ENCODE measurements around the gene SLC22A3.
"Not testable (repeated sequence)": the region's sequence is repeated elsewhere in the genome, so short reads cannot be mapped to it uniquely, and the experiment has no call there.

SLC22A3 gene

DNA sequence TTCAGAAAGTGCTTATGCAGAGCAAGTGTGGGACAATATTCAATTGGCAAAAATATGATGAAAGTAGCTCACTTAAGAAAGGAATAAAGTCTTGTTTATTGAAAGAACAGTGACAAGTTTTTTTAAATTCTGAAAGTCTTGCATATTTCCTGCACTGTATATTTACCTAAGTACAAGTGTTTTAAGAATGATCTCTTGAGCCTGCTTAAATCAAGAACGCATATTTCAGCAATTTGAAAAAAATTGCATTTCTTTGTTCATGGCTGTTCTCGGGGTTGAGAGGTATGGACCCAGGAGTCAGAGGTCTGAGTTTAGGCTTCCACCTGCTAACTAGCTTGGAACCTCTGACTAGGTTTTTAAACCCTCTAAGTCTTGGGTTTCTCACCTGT is 27.4 kb downstream of the SLC22A3 start:
- DNase-seq = no peak

DNA sequence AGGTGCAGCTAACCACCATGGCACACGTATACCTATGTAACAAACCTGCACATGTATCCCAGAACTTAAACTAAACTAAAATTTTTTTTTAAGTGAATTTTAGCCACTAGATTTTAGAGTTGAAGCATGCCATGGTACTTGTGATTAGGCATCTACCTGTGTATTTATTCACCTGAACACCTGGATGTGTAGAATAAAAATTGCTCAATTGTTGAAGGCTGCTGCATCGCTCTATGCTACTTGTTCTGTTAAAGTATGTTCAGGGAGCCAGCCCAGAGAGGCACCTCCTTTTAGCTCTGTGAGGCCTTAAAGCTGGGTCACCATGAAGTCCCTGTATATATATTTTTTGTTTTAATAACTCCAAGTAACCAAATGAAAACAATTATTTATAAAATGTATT is 28.3 kb downstream of the SLC22A3 start:
- DNase-seq = no peak

DNA sequence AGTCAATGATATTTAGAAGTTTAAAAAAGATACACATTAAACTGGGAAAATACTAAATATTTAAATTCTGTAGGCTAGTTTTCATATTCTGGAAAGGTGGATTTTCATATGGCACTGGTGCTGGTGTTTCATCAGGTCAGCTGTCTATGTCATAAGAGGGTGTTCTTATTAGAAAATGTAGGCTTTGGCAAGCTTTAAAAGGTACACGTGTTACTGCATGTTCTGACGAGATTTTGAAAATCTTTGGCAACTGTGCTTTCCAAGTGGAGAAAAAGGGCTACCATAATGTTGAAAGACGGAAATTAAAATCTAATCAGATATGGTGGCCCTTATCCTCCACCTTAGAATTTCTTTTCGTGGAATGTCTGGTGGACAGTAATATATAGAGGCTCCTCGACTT is 30.0 kb downstream of the SLC22A3 start:
- DNase-seq = no peak

DNA sequence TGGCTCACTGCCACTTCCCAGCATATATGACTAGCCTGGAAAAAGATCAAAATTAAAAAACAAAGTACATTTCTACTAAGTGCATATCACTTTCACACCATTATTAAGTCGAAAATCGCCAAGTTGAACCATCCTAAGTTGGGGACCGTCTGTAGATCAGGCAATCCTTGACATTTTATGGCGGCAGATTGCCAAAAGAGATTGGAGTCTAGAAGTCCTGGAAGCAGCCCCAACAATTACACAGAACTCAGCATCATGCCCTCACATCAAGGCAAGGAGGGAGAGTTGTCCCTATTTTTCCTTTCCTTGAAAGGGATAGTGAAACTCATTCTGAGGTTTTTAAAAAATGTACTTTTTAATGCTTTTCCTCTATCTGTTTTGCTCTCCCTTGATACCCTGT is 30.7 kb downstream of the SLC22A3 start:
- DNase-seq = no peak

DNA sequence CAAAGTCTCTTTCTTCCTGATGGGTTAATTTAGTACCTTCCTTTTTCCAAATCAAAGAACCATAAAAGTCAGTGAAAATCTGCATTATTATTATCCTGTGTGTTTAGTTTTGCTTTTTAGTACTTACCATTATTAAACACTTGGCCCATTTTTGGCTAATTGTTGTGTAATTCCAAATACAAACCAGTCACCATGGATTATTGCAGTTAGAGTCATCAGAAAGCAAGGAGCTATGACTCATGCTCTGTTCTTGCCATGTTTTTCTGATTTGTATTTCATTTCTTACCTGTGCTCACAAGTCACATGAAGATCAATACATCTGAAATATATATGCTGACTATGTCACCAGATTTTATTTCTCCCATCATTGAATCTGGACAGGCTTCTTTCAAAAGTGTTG is 31.3 kb downstream of the SLC22A3 start:
- no peak for DNase-seq

DNA sequence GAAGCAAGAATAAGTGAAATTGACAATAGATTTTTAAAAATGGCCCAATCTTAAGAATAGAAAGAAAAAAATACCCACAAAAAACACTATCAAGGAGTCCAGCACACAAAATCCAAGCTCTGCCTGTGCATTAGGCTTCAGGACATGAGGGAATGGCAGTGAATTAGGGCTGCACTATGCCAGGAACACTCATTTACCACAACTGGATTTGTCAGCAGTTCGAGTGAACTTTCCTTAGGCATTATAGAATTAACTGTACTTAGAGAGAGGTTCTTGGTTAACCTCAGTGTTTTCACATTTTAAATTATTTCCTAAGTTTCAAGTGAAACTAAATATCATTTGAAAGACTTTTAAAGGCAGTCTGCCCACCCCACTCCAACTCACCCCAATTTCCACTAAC is 34.8 kb downstream of the SLC22A3 start:
- no peak for DNase-seq

DNA sequence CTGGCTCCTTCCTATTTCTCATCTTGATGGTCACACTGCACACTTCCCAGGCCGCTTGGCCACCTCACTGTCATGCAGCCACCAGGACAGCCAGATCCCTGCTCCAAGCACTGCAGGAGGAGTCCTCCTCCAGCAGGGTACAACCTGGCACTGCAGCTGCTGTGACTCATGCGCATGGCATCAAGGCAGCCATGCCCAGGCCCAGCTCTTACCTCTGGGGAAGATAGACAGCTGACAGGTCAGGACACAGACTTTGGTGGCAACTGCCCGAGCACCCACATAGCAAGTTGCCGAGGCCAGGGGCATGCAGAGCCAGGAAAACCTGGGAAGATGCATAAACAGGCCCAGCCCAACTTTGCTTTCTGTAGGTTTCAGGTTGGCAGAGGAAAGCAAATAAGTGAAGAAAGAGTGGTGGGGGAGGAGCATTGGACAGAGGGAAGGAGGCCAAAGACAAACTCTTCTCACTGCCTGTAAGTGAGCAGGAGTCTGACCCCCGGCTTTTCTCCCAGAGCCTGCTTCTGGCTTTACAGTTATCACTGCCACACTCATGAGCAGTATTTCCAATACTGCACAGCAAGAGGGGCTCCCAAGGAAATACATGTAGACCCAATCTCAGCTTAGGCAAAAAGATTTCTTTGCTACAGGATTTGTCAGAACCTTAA is 38.8 kb downstream of the SLC22A3 start:
- DNase-seq = no peak

DNA sequence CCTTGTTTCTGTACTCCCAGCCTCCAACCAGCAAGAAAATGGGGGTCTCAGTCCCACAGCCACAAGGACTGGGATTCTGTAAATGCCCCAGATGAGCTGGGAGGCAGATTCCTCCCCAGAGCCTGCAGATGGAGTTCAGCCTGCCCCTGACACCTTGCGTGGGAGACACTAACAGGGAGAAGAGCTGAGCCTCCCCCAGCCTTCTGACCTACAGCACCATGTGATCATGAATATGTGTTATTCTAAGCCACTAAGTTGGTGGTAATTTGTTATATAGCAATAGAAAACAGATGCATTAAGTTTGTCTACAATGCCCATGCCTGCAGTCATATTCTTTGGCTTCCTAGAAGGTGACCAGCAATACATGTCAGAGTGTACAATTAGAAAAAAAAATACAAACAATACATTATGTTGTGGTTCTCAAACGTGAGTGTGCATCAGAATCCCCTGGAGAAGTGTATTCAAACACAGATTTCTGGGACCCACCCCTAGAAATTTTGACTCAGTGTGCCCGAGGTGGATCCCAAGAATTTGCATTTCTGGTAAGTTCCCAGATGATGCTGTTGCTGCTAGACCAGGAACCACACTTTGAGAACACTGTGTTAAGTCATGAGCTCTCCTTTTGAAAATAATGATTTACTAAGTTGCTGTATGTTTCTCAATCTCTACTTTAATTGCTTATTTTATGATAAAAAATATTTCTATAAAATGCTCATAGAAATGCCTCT is 39.9 kb downstream of the SLC22A3 start:
- DNase-seq = no peak

DNA sequence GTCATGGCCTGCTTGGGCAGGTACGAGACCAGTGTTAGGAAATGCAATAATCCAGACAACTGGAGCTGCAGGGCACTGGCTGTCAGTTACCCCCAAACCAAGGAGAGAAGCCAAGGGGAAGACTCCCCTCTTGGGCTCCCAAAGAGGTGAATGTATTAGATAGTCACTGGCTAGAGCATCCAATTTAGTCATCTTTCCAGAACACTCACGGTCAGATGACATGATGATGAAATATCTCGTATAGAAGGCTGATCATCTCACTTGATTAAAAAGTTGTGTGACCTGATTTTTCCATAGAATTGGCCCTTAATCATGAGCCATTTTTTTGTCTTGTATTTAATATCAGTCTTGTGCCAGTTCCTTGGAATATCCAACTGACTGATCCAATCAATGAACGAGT is 40.7 kb downstream of the SLC22A3 start:
- no peak for DNase-seq

DNA sequence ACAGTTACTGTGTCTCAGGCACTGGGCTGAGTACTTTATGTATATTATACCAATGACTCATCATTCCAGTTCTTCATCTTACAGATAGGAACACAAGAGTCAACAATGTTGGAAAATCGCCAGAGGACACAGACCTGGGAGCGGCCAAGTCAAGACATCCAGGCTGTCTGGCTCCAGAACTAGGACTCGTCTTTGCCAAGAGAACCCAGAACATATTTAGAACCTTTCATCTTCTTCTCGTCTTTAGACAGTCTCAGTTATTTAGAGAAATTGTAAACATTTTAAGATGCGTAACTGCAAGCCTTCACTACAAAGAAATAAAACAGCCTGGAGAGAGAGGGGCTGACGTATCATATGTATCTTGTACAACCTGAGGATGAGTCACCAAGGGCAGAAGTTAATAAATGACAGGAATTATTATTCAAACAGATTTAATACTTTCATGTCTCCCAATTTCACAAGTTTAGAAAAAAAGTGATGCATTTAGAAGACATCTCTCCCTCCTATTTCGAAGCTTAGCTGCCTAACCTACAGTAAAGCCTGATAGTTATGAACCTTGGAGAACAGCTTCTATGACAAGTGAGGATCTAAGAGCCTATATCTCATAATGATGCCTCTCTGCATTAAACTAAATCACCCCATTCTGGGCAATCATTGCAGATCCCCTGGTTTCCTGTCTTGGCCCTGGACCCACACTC is 43.4 kb downstream of the SLC22A3 start:
- no peak for DNase-seq

DNA sequence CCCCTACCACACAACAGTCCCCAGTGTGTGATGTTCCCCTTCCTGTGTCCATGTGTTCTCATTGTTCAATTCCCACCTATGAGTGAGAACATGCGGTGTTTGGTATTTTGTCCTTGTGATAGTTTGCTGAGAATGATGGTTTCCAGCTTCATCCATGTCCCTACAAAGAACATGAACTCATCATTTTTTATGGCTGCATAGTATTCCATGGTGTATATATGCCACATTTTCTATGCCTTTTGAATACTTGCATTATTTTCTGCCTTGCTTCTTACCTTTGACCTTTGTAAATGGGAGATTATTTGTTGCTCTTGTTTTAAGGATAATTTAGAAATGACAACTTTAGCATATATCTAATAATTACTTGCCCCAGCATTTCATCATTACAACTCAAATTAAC is 45.3 kb downstream of the SLC22A3 start:
- not testable (repeated sequence) for DNase-seq

DNA sequence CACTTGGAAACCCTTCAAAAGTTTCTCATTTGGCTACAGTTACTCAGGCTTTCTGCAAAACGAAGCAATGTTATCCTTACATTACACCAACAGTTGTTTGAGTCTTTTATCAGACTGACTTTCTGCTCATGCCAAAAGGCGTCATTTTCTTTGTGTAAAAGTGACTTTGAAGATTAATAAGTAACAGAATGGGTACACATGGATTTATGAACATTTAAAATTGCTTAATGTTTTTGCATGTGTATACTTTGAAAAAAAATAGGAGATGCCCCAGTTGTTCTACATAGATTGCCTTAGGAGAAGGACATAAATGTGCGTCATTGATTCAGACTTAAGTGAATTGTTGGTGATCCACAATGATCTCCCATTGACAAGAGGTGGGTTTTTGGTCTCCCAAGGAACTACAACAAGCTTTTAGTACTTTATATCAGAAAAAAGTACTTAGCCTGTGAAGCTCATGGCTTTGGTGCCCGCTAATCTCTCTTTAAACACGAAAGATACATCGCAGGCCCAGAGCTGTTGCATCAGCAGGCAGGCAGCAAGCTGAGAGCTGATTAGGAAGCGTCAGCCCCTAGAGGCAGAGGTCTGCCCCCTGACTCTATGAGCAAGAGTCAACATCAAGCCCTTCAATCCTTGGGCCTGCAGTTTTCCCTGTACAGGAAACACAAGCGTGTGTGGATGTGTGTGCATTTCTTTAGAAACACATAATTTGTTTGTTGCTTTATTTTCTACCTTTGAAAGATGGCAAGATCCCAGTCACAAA is 45.9 kb downstream of the SLC22A3 start:
- no peak for DNase-seq

DNA sequence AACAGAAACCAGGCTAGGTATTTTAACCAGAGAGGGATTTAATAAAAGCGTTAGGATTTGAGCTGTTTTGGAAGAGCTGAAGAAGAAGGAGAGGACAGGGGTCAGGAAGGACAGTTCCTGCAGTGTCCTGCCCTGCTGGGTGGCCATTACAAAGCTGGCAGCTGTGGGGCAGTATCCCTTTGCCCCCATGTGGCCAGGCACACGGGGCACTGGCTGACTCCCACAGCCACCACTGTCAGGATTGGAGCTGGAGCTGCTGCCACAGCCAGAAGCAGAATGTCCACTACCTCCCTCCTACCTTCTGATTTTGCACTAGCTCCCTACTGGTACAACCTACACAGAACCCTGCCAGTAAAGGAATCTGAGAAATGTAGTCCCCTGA is 46.5 kb downstream of the SLC22A3 start:
- DNase-seq = no peak

DNA sequence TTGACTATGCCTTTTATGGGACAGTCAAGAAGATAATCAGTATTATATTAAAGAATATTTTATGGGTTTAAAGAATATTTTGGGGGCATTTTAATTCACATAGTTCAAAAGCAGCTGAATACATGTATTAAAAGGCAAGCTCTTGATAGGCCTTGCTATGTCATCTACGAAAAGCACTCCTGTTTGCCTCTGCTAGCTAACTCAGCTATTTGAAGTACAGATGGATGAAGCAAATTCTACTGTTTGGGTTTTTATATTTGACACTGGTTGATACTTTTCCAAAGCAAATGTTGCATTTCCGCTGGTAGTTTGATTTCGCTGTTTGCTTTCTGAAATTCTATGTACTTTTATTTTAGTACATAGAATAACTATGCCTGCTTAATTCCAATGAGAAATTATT is 47.0 kb downstream of the SLC22A3 start:
- DNase-seq = no peak

DNA sequence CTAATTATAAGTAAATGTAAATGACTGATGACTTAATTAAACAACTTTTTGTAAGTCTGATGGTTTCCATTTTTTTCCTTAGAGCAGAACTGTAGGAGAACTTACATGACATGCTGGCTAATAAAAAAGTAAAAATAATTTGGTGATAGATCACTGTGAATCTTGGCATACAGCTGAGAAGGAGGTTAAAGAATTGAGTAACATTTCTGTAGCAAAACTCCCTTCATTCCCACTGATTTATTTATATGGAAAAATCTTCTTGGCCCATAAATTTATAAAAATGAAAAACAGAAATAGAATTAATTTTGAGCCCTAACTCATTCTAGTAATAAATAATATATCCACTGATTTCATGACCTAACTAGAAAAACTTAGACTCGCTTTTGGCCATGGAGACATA is 48.1 kb downstream of the SLC22A3 start:
- DNase-seq = no peak

DNA sequence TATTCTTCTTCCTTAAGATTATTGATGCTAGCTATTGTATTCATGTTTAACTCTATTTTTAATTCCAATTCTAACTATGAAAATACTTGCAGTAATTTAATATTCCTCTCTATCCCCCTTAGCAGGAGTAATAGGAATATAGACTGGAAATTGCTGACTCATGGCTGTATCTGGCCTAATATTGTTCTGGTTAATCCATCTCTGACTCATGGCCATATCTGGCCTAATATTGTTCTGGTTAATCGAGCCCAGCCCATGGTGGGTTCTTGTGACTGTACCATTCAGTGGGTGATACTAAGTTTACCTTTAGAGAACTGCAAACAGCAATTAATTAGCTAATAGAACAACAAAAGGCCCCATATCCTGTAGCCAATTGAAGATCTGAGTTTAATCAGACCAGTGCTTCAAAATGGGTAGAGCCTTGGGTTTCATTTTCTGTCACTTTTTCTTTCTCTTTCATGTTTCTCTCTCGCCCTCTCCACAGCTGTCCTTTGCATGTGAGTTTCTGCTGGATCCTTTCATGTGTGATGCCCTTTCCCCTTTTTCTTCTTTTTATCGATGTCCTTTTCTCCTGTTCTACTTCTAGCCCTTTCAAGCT is 50.6 kb downstream of the SLC22A3 start:
- no peak for DNase-seq

DNA sequence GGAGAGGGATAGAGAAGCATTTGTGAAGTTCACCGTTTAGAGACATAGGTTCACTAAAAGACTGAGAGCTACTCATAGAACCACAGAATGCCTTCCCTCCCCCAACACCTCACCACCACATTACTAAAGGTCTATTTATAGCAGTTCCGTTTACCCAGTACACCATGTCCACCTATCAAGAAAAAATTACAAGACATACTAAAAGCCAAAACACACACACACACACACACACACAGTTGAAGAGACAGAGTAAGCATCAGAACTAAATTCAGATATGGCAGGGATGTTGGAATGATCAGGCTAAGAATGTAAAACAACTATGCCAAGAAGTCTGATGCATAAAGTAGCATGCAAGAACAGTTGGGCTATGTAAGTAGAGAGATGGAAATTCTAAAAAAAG is 52.3 kb downstream of the SLC22A3 start:
- DNase-seq = no peak

DNA sequence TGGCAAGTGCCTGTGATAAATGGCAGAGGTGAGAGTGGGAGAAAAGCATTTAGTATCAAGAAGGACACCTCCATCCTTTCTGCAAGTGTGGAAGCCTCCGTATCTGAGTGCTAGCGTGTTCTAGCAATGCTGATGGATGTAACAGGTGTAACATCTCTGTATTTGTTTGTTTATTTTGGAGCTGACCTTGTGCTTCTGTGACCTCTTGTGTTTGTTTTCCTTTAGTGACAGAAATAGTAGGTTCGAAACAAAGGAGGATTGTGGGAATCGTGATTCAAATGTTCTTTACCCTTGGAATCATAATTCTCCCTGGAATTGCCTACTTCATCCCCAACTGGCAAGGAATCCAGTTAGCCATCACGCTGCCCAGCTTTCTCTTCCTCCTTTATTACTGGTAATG is 60.4 kb downstream of the SLC22A3 start:
- DNase-seq = no peak

DNA sequence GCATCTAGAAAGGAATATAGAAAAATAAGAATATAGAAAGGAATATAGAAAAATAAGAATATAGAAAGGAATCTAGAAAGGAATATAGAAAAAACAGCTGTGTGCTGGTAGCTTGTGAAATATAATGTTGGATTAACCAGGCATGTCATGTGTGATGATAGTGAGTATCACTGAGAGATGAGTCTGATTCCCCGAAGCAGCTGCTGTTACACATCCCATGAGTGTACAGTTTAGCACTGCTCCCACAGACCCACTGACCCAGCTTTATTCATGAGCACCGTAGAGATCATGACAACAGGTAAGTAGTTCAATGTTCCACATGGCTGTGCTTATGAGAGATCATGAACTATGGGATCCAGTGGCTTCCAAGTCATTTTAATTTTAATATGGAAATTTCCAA is 64.8 kb downstream of the SLC22A3 start:
- no peak for DNase-seq

DNA sequence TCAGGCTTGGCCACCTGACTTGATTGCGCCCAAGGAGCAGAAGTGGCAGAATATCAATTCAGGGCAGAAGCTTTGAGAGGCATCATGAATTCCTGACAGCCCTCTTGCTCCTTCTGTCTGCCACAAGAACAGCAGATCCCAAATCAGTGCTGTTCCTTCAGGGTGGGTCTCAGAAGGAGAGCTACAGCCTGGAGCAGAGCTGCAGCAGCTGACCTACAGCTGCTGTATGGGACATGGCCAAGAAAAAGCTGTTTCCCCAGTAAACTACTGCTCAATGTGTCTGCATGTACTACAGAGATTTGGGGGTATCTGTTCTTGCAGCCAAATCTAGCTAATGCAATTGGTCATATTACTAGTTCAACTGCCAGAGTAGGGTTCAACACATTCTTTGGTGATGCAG is 69.0 kb downstream of the SLC22A3 start:
- no peak for DNase-seq

DNA sequence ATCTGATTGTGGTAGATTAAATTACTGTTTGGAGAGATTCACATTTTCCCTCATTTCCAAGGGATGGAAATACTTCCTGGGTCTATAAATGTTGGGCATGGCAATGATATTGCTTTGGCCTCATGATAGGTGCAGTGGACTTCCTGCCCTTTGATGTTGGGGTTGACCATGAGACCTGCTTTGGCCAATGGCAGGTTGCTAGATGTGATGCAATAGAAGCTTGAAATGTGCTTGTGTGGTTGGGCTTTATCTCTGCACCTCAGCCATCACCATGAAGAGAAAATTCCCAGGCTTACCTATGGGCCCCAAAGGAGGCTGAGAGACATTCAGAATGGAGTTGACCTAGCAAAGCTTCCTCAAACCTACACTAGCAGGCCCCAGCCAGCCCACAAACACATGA is 69.4 kb downstream of the SLC22A3 start:
- DNase-seq = no peak

DNA sequence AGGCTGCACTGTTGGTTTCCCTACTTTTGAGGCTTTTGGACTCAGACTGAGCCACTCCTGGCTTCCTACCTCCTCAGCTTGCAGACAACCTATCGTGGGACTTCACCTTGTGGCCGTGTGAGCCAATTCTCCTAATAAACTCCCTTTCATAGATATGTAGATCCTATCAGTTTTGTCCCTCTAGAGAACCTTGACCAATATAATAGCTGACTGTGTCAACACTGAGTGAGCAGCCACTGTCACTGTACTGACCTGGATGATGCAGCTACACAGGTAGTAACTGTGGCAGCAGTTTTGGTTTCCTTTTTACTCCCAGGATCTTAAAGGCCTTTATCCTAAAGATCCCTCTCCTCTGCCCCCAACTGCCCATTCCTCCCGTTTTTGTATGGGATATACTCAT is 70.2 kb downstream of the SLC22A3 start:
- DNase-seq = no peak

DNA sequence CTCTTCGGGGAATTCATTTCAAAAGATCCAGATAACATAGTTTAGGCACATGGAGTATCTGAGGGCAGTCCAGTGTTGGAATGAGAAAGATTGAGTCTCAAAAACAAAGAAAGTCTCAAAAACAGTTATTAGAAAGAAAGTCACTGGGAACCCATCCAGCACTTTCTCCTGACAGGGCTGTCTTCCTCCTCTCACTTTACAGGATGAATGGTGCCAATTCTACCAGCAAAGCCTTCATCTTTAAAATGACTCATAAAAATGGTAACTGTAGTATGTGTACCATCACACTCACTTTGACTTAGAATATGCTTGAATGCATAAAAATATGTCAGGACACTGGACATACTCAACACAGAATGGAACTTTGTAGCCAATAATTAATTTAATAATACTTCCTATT is 71.3 kb downstream of the SLC22A3 start:
- no peak for DNase-seq
